ENCODE data around the gene MORF4L2. TPM values are rescaled to one million over a fixed set of nuclear protein-coding genes. Genes with fewer than 3 reads are reported as not detected.
A peak's percentile ranks its signal among the peaks of the same experiment; 100 is the strongest.

Gene MORF4L2
- total and polyA plus RNA-seq, 2 of the 8 experiments (the other 6 are each of a cell fraction or from before 2014, with no cell fraction given), result 235 to 373 TPM

GRCh38 chrX:103729015-103729414 is 42.5 kb upstream of the MORF4L2 start:
- CTCF ChIA-PET (ENCODE audit: partially characterized antibody), result interaction anchor here (0.9 to 2.5 kb wide), 9 partner anchors 10 to 45 kb away, joined by 3 to 9 read pairs (median 3); partner anchors contain the start of gene TMEM31
- TF ChIP-seq KDM4A (IDR thresholded peaks at IDR 0.05; ENCODE audit: low read depth, low read length, severe bottlenecking), result no peak

More at GRCh38 chrX:103729015-103729414, 42.5 kb upstream of the MORF4L2 start:
- Histone ChIP-seq H3K36me3 (ENCODE audit: control insufficient read depth in 2 of 4, insufficient read depth in 4 of 4, low read length in 3 of 4) (no peaks in the 10 kb centered on the region), H3K4me2 (ENCODE audit: insufficient read depth in 1 of 2, low read depth in 2 of 2, low read length in 2 of 2) (no peak overlapping the region; a peak in 1 of 4 replicates), H3K4me1 (replicated peaks in 1 of 4; ENCODE audit: control insufficient read depth in 3 of 4, insufficient read depth in 4 of 4, low read length in 3 of 4) (peaks cover 7 to 22% (median 17%) of the 10 kb centered on the region in 4 experiments), H3K23me2 (ENCODE audit: low read depth, low read length) (no peaks in the 10 kb centered on the region), H3K18ac (ENCODE audit: extremely low read depth, low read length) (peak overlapping the region; percentile 64; the same call in 1 of the 2 replicates), H3K9ac (replicated peaks in 1 of 4; ENCODE audit: extremely low read depth in 1 of 4, low read depth in 3 of 4, low read length in 3 of 4) (no peak overlapping the region), H3K27ac (ENCODE audit: low read depth, low read length) (no peak overlapping the region), H4K8ac (ENCODE audit: extremely low read depth, insufficient read depth, low read length) (no peak overlapping the region; the same call in 1 of the 2 replicates), H4K20me1 (replicated peaks in 1 of 2; ENCODE audit: control insufficient read depth in 1 of 2, insufficient read depth in 2 of 2, low read length in 2 of 2) (no peaks in the 10 kb centered on the region), H2BK12ac (ENCODE audit: low read depth, low read length) (peak overlapping the region; percentile 62; the same call in 1 of the 2 replicates), H3K23ac (ENCODE audit: insufficient read length) (no peak overlapping the region), H3K79me1 (ENCODE audit: low read depth, low read length) (no peaks in the 10 kb centered on the region), H3K56ac (replicated peaks; ENCODE audit: insufficient read length, low read depth, low read length) (no peak overlapping the region), H4K5ac (ENCODE audit: insufficient read length, low read depth, low read length) (no peak overlapping the region), H3K27me3 (replicated peaks in 1 of 4; ENCODE audit: control insufficient read depth in 3 of 4, extremely low read depth in 1 of 4, insufficient read depth in 3 of 4, low read length in 3 of 4) (no peaks in the 10 kb centered on the region; a peak in 1 of 7 replicates), H2AK5ac (ENCODE audit: low read depth, low read length) (no peak overlapping the region), H2BK15ac (ENCODE audit: low read length) (0 out of 2 replicates have a peak overlapping the region, but pooled peaks have one; percentile 18), H4K91ac (replicated peaks; ENCODE audit: insufficient read length, low read length) (peak overlapping the region; percentile 5), H3K79me2 (ENCODE audit: control insufficient read depth in 1 of 2, insufficient read depth in 2 of 2, low read length in 2 of 2) (no peaks in the 10 kb centered on the region), H3K9me3 (ENCODE audit: insufficient read depth in 2 of 2, low read depth in 1 of 2, low read length in 1 of 2) (no peaks in the 10 kb centered on the region), H2AFZ (ENCODE audit: low read length) (0 out of 2 replicates have a peak overlapping the region, but pooled peaks have one; percentile 53), H2BK5ac (ENCODE audit: low read depth, low read length) (no peak overlapping the region; the same call in 1 of the 2 replicates), H2BK120ac (replicated peaks; ENCODE audit: low read depth, low read length) (no peak overlapping the region), H3K4ac (replicated peaks; ENCODE audit: insufficient read length, low read depth, low read length) (no peak overlapping the region), H2BK20ac (ENCODE audit: low read length) (peak overlapping the region; percentile 43; the same call in 1 of the 2 replicates), H3K4me3 (ENCODE audit: extremely low read depth in 1 of 4, insufficient read depth in 2 of 4, low read depth in 3 of 4, low read length in 4 of 4) (no peak overlapping the region), H3K14ac (ENCODE audit: insufficient read length) (no peak overlapping the region)
- 65% methylated on average over 3 of the region's 5 CpGs; no CpG with 5 or more reads in 1 of the 2 experiments for WGBS, 2 experiments (ENCODE audit: extremely low coverage in 1 of 2, insufficient coverage in 1 of 2, insufficient read length in 1 of 2, insufficient replicate concordance in 2 of 2, low coverage in 1 of 2, low lambda C conversion rate in 2 of 2, missing lambda C conversion rate in 1 of 2)
- no peak for DNase-seq (ENCODE audit: low read depth in 1 of 2, low spot score in 2 of 2)
- FAIRE-seq, result no peak
- POLR2A ChIA-PET (ENCODE audit: partially characterized antibody), result interaction anchor here (1.3 to 4.5 kb wide), 4 partner anchors 13 to 38 kb away, joined by 4 to 26 read pairs (median 11); no protein-coding TSS in a partner anchor
